ENCODE results near the gene IGFBP2.

- TF ChIP-seq CTCF (IDR thresholded peaks at IDR 0.05) (no peak), POLR2A (IDR thresholded peaks at IDR 0.05) (no peak)
These were observed 15.9 kb upstream of the IGFBP2 start for GRCh38 chr2:216617159-216617815.

All from esophagus squamous epithelium (tissue), 4 donors.